Vagina (tissue), 2 donors: ENCODE data around the gene HTRA2.

Experiments used
- POLR2A ChIP-seq, 2 donors: fragments of 450-650 bp; IDR thresholded peaks; one replicate each; pipeline ENCODE4 v1.6.1; 2017; ENCODE audit warnings: antibody characterized with exemption in 2 of 2, mild to moderate bottlenecking in 2 of 2, moderate library complexity in 2 of 2
- TF ChIP-seq, protein P1 (sequence below), 3 experiments: fragments of 450-650 bp in 2 of 3; fragments of 200-600 bp in 1 of 3; sonication (generic) in 1 of 3; IDR thresholded peaks; one replicate each; pipeline ENCODE4 v1.5.1; 2017 to 2019; ENCODE audit warnings: antibody characterized with exemption in 3 of 3, mild to moderate bottlenecking in 2 of 3, moderate library complexity in 2 of 3

GRCh38 chr2:74516650-74517049 lies 13.1 kb upstream of the HTRA2 start:
- TF ChIP-seq, protein P1, sequence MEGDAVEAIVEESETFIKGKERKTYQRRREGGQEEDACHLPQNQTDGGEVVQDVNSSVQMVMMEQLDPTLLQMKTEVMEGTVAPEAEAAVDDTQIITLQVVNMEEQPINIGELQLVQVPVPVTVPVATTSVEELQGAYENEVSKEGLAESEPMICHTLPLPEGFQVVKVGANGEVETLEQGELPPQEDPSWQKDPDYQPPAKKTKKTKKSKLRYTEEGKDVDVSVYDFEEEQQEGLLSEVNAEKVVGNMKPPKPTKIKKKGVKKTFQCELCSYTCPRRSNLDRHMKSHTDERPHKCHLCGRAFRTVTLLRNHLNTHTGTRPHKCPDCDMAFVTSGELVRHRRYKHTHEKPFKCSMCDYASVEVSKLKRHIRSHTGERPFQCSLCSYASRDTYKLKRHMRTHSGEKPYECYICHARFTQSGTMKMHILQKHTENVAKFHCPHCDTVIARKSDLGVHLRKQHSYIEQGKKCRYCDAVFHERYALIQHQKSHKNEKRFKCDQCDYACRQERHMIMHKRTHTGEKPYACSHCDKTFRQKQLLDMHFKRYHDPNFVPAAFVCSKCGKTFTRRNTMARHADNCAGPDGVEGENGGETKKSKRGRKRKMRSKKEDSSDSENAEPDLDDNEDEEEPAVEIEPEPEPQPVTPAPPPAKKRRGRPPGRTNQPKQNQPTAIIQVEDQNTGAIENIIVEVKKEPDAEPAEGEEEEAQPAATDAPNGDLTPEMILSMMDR (IDR thresholded peaks at IDR 0.05): no peak
- TF ChIP-seq POLR2A (IDR thresholded peaks at IDR 0.05): no peak
